Neural cell (in vitro differentiated cells): ENCODE measurements around the gene AGFG1.

Experiments
- CTCF ChIP-seq: fragments of 450-650 bp; IDR thresholded peaks from 2 replicates; pipeline ENCODE4 v1.5.1; 2014; ENCODE audit warnings: antibody characterized with exemption, mild to moderate bottlenecking, moderate library complexity; ENCODE audit not compliant: poor library complexity, severe bottlenecking
- EP300 ChIP-seq: fragments of 450-650 bp; conservative IDR thresholded peaks from 2 replicates; pipeline ENCODE4 v1.6.1; 2014; ENCODE audit warnings: antibody characterized with exemption, mild to moderate bottlenecking, moderate library complexity; ENCODE audit not compliant: poor library complexity, severe bottlenecking
- POLR2AphosphoS5 ChIP-seq: IDR thresholded peaks from 2 replicates; pipeline ENCODE4 v1.6.1; 2012
- REST ChIP-seq: IDR thresholded peaks from 2 replicates; pipeline ENCODE4 v1.6.1; 2012; ENCODE audit warnings: borderline replicate concordance

- TF ChIP-seq CTCF (no peak), POLR2AphosphoS5 (no peak), REST (no peak), EP300 (no peak)
Observed at GRCh38 chr2:227460833-227461232, 11.1 kb upstream of the AGFG1 start.
